Nephron progenitor cell (in vitro differentiated cells): ENCODE results near the gene PPM1B.

Experiments
- DNase-seq: peaks from one replicate; pipeline ENCODE4 v3.0.0; 2021
- H3K27ac Mint-ChIP-seq: 2 replicates; pipeline ENCODE4 v1.8.0; 2021; ENCODE audit warnings: mild to moderate bottlenecking, moderate library complexity, mixed read lengths
- H3K27me3 Mint-ChIP-seq: 2 replicates; pipeline ENCODE4 v1.8.0; 2021; ENCODE audit warnings: mild to moderate bottlenecking, low read depth, mixed read lengths; ENCODE audit not compliant: poor library complexity
- H3K36me3 Mint-ChIP-seq: 2 replicates; pipeline ENCODE4 v1.8.0; 2021; ENCODE audit warnings: low read depth, mixed read lengths
- H3K4me1 Mint-ChIP-seq: 2 replicates; pipeline ENCODE4 v1.8.0; 2021; ENCODE audit warnings: mixed read lengths
- H3K4me3 Mint-ChIP-seq: 2 replicates; pipeline ENCODE4 v1.8.0; 2021; ENCODE audit warnings: mild to moderate bottlenecking, moderate library complexity, mixed read lengths
- H3K9me3 Mint-ChIP-seq: 2 replicates; pipeline ENCODE4 v1.8.0; 2021; ENCODE audit warnings: mild to moderate bottlenecking, moderate library complexity, mixed read lengths
- CTCF ChIP-seq: fragments of 200-600 bp; sonication (generic); IDR thresholded peaks from 2 replicates; pipeline ENCODE4 v1.5.0; 2021; ENCODE audit warnings: antibody characterized with exemption

Gene PPM1B

GRCh38 chr2:44190526-44190925 lies 21.9 kb downstream of the PPM1B start:
- H3K9me3 Mint-ChIP-seq: peaks cover 12% of the 10 kb centered on the region
- H3K27me3 Mint-ChIP-seq: no peaks in the 10 kb centered on the region
- no peak for TF ChIP-seq CTCF
- peaks cover 4% of the 10 kb centered on the region for H3K4me1 Mint-ChIP-seq
- DNase-seq: no peak
- no peak overlapping the region for H3K4me3 Mint-ChIP-seq
- no peak overlapping the region for H3K27ac Mint-ChIP-seq
- H3K36me3 Mint-ChIP-seq: peaks cover 62% of the 10 kb centered on the region

- no peak for DNase-seq
- Mint-ChIP-seq H3K36me3 (peaks cover 63% of the 10 kb centered on the region), H3K27me3 (no peaks in the 10 kb centered on the region), H3K27ac (peak overlapping the region; percentile 75), H3K9me3 (peaks cover 9% of the 10 kb centered on the region), H3K4me1 (peaks cover 4% of the 10 kb centered on the region), H3K4me3 (no peak overlapping the region)
- no peak for TF ChIP-seq CTCF
Measured at GRCh38 chr2:44191739-44192138, 23.1 kb downstream of the PPM1B start.

- Mint-ChIP-seq H3K9me3 (peaks cover 5% of the 10 kb centered on the region), H3K36me3 (peaks cover 54% of the 10 kb centered on the region), H3K4me3 (no peak overlapping the region), H3K27me3 (no peaks in the 10 kb centered on the region), H3K4me1 (peaks cover 4% of the 10 kb centered on the region), H3K27ac (no peak overlapping the region)
- no peak for TF ChIP-seq CTCF
- DNase-seq: no peak
Measured at GRCh38 chr2:44192646-44193045, 24.0 kb downstream of the PPM1B start.

- H3K36me3 Mint-ChIP-seq: peaks cover 40% of the 10 kb centered on the region
- no peak overlapping the region for H3K4me3 Mint-ChIP-seq
- H3K4me1 Mint-ChIP-seq: no peaks in the 10 kb centered on the region
- DNase-seq: no peak
- no peak overlapping the region for H3K27ac Mint-ChIP-seq
- no peaks in the 10 kb centered on the region for H3K9me3 Mint-ChIP-seq
- TF ChIP-seq CTCF: no peak
- H3K27me3 Mint-ChIP-seq: no peaks in the 10 kb centered on the region
Measured at GRCh38 chr2:44195714-44196113, 27.0 kb downstream of the PPM1B start.

GRCh38 chr2:44197816-44198215 lies 29.1 kb downstream of the PPM1B start:
- Mint-ChIP-seq H3K27me3 (no peaks in the 10 kb centered on the region), H3K36me3 (peaks cover 46% of the 10 kb centered on the region), H3K27ac (no peak overlapping the region), H3K4me1 (no peaks in the 10 kb centered on the region), H3K9me3 (no peaks in the 10 kb centered on the region), H3K4me3 (no peak overlapping the region)
- DNase-seq: no peak
- no peak for TF ChIP-seq CTCF

- H3K36me3 Mint-ChIP-seq: peaks cover 52% of the 10 kb centered on the region
- H3K27ac Mint-ChIP-seq: no peak overlapping the region
- H3K9me3 Mint-ChIP-seq: no peaks in the 10 kb centered on the region
- no peak overlapping the region for H3K4me3 Mint-ChIP-seq
- no peak for TF ChIP-seq CTCF
- no peaks in the 10 kb centered on the region for H3K27me3 Mint-ChIP-seq
- DNase-seq: no peak
- peaks cover 2% of the 10 kb centered on the region for H3K4me1 Mint-ChIP-seq
Measured at GRCh38 chr2:44200011-44200410, 31.3 kb downstream of the PPM1B start.
